ENCODE measurements around the gene SPAG4.

The SPAG4 gene

GRCh38 chr20:35602851-35603495 lies 12.7 kb upstream of the SPAG4 start:
- no peak for DNase-seq (ENCODE audit: low read depth)
- no peak overlapping the region for H3K4me3 ChIP-seq (ENCODE audit: low read depth, low read length)
- no peak for TF ChIP-seq CTCF (IDR thresholded peaks at IDR 0.05; ENCODE audit: low read depth, low read length, missing control alignments)
- in situ Hi-C loops (cut with HindIII; ENCODE audit: low sequenced_read_pairs), result no loop called here

DNA sequence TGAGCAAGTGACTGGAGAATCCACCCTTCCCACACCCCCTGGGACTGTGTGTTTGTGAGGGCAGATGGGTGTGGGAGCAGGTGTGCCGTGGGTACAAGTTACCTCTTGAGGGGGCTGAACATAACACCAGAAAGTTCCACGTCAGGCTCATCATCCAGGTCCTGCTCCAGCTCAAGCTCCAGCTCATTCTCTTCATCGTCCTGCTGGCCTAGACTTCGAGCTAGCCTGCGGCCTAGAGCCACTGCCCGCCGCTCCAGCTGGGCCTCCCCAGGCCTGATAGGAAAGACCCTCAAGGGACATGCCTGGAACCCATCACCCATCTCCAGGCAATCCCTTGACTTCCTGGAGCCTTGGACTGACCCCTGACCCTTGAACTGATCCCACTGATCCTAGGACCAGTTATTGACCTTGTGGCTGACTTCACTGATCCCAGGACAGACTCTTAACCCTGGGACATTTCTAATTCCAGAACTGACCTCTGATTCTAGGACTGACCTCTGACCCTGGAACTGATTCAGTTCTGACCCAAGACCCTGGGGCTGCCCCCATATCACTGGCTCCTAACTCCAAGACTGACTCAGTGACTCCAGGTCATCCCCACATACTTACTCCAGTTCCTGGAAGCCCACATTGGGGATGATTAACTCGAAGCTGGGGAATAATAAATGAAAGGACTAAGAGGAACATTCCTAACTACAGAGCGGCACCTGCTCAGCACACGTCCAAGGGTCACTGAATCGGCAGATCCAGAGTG lies 11.8 kb upstream of the SPAG4 start:
- TF ChIP-seq CTCF (IDR thresholded peaks at IDR 0.05; ENCODE audit: low read depth, low read length, missing control alignments), result no peak
- DNase-seq (ENCODE audit: low read depth), result no peak
- in situ Hi-C loops (cut with HindIII; ENCODE audit: low sequenced_read_pairs), result no loop called here

GRCh38 chr20:35604449-35604747 lies 11.2 kb upstream of the SPAG4 start:
- in situ Hi-C loops (cut with HindIII; ENCODE audit: low sequenced_read_pairs), result no loop called here
- H3K4me3 ChIP-seq (ENCODE audit: low read depth, low read length), result no peak overlapping the region
- TF ChIP-seq CTCF (IDR thresholded peaks at IDR 0.05; ENCODE audit: low read depth, low read length, missing control alignments), result peak; percentile 48
- no peak for DNase-seq (ENCODE audit: low read depth)

More for the DNA sequence above, 11.8 kb upstream of the SPAG4 start:
- H3K4me3 ChIP-seq (ENCODE audit: low read depth, low read length), result no peak overlapping the region

DNA sequence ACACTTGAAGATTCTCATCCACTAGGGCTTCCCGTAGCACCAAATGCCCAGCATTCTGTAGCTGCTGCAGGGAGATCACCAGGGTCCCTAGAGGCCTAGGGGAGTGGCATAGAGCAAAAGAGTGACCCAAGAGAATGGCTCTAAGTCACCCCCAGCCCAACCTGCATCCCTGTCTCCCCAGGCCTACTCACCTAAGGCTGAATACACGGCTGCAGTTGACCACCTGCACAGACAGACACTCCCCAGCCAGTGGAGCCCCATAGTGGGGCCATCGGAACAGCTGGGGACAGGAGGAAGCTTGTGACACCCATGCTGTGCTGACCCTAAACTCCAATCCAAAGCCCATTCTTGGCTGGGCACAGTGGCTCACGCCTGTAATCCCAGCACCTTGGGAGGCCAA lies 9.5 kb upstream of the SPAG4 start:
- in situ Hi-C loops (cut with HindIII; ENCODE audit: low sequenced_read_pairs), result no loop called here
- no peak for DNase-seq (ENCODE audit: low read depth)
- H3K4me3 ChIP-seq (ENCODE audit: low read depth, low read length), result no peak overlapping the region
- no peak for TF ChIP-seq CTCF (IDR thresholded peaks at IDR 0.05; ENCODE audit: low read depth, low read length, missing control alignments)

GRCh38 chr20:35607003-35607735 lies 8.5 kb upstream of the SPAG4 start:
- DNase-seq (ENCODE audit: low read depth), result no peak
- in situ Hi-C loops (cut with HindIII; ENCODE audit: low sequenced_read_pairs), result no loop called here

More at GRCh38 chr20:35607003-35607735, 8.5 kb upstream of the SPAG4 start:
- H3K4me3 ChIP-seq (ENCODE audit: low read depth, low read length), result no peak overlapping the region
- no peak for TF ChIP-seq CTCF (IDR thresholded peaks at IDR 0.05; ENCODE audit: low read depth, low read length, missing control alignments)
